Duodenal mucosa (tissue), 2 donors: ENCODE results near the gene C2orf15.
A peak's percentile ranks its signal among the peaks of the same experiment; 100 is the strongest.
"Not testable (repeated sequence)": the region's sequence is repeated elsewhere in the genome, so short reads cannot be mapped to it uniquely, and the experiment has no call there.

Source experiments
- H3K27ac ChIP-seq: one replicate; pipeline ENCODE4 v1.7.0; 2013; ENCODE audit warnings: low read depth, low read length
- H3K27me3 ChIP-seq, 2 donors: one replicate each; pipeline ENCODE4 v1.7.0; 2013; ENCODE audit warnings: low read length in 2 of 2, control low read depth in 1 of 2; ENCODE audit not compliant: insufficient read depth in 2 of 2, control insufficient read depth in 1 of 2
- H3K36me3 ChIP-seq, 2 donors: one replicate each; pipeline ENCODE4 v1.7.0; 2013; ENCODE audit warnings: low read length in 2 of 2, control low read depth in 1 of 2; ENCODE audit not compliant: insufficient read depth in 2 of 2, control insufficient read depth in 1 of 2
- H3K4me1 ChIP-seq, 2 donors: one replicate each; pipeline ENCODE4 v1.7.0; 2013; ENCODE audit warnings: low read length in 2 of 2, control low read depth in 1 of 2; ENCODE audit not compliant: insufficient read depth in 2 of 2, control insufficient read depth in 1 of 2
- H3K4me3 ChIP-seq, 2 donors: one replicate each; pipeline ENCODE4 v1.7.0; 2013; ENCODE audit warnings: low read length in 2 of 2, low read depth in 1 of 2
- H3K9ac ChIP-seq, 2 donors: one replicate each; pipeline ENCODE4 v1.7.0; 2013; ENCODE audit warnings: low read length in 2 of 2, low read depth in 1 of 2
- H3K9me3 ChIP-seq, 2 donors: one replicate each; pipeline ENCODE4 v1.7.0; 2013; ENCODE audit warnings: low read length in 2 of 2, control low read depth in 1 of 2; ENCODE audit not compliant: control insufficient read depth in 1 of 2

C2orf15 gene, protein sequence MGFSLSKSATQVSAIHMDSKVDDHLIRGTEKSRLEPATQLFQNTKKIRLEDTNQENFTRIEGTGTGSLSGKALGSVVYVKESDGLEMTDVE

DNA sequence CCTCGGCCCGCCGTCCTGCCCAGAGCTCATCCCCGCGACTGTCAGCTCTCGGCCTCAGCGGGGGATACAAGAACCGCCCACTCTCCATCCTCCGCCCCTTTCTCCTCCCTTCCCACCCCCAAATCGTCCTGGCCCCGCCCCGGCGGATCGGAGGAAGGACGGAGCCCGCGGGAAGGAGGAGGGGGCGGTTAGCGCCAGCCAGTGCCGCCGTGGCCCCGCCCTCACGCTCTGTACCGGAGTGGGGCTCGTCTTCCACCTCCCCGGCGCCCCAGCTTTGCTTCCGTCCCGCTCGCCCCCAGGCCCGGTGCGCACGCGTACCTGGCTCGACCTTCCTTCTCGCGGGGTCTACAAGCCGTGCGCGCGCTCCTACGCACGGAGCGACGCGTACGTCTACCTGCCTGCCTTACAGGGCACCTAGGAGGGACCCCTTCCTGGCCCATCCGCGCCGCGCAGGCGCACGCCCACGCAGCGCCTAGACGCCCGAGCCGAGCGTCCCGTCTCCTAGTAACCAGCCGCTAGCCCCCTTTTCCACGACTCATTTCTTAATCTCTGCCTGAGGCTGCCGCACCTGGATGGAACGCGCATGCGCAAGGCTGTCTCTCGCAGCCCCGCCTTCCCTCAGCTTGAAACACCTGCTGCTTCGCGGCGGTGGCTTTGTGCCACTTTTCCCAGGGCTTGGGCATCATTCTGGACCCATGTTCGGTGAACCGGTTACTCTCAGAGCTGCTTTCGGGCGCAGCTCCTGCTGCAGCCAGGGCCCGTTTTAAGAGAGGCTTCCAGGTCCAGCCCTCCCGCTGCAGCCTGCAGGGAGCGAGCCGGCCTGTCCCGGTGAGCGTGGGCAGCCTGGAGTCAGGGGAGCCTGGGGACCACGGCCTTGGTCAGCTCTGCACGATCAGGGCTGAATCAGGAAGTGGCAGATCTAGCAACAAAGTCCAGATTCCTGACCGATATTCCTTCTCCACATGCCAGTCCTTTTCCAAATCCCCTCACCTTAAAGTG lies at the start of gene C2orf15:
TSS of gene C2orf15 (plus strand) at position 598 of the 999 bp plus-strand sequence. CDS start 8,852 bp downstream, outside the sequence.
- H3K27me3 ChIP-seq = no peaks in the 10 kb centered on the region

DNA sequence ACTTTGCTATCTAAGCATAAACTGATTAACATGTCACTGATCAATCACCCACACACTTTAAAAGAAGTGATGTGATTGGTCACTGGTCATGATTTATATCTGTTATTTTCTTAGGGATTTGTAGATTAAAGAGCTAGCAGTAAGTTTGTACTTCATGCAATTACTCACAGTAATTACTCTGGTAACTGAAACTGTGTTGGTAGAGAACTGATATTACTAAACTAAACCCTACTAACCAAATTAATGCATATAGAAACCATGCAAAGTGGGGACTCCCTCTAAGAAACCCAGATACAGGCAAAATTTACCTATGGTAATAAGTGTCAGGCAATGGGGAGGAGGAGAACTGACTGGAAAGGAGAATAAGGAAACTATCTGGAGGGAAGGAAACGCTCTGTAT lies 44.8 kb upstream of the C2orf15 start:
- Histone ChIP-seq H3K36me3 (no peaks in the 10 kb centered on the region), H3K4me3 (no peak overlapping the region), H3K27ac (no peak overlapping the region), H3K9ac (no peak overlapping the region), H3K4me1 (no peaks in the 10 kb centered on the region), H3K27me3 (no peaks in the 10 kb centered on the region), H3K9me3 (peaks cover 0 to 5% of the 10 kb centered on the region in 2 donors)

More for the DNA sequence above, at the start of gene C2orf15:
- Histone ChIP-seq H3K9ac (peak within 1 kb of the TSS; percentile 67 to 96), H3K9me3 (no peaks in the 10 kb centered on the region), H3K4me3 (peak within 1 kb of the TSS; percentile 89 to 93), H3K36me3 (no peaks in the 10 kb centered on the region), H3K27ac (peak within 1 kb of the TSS; percentile 96), H3K4me1 (peaks cover 2 to 4% of the 10 kb centered on the region in 2 donors)

DNA sequence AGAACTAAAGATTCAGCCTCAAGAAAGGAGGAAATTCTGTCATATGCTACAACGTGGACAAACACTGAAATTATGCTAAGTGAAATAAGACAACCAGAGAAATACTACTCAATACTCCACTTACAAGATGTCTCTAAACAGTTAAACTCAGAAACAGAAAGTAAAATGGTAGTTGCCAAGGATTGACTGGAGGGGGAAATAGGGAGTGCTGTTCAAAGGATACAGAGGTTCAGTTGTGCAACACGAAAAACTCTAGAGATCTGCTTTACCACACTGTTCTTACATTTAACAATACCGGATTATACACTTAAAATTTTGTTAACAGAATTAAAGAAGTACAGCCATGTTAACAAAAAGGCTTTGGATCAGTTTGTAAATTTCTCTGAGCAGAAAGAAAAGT lies 39.8 kb upstream of the C2orf15 start:
- Histone ChIP-seq H3K27ac (no peak overlapping the region), H3K27me3 (no peaks in the 10 kb centered on the region), H3K9me3 (no peaks in the 10 kb centered on the region), H3K4me1 (no peaks in the 10 kb centered on the region), H3K9ac (no peak overlapping the region), H3K4me3 (no peak overlapping the region), H3K36me3 (no peaks in the 10 kb centered on the region)

- Histone ChIP-seq H3K9me3 (no peaks in the 10 kb centered on the region), H3K4me1 (no peaks in the 10 kb centered on the region), H3K27ac (no peak overlapping the region), H3K9ac (no peak overlapping the region), H3K27me3 (no peaks in the 10 kb centered on the region), H3K4me3 (no peak overlapping the region), H3K36me3 (no peaks in the 10 kb centered on the region)
Observed at GRCh38 chr2:99104006-99104405, 37.5 kb upstream of the C2orf15 start.

- Histone ChIP-seq H3K36me3 (no peaks in the 10 kb centered on the region), H3K4me3 (no peak overlapping the region)
Observed at GRCh38 chr2:99106913-99107312, 34.6 kb upstream of the C2orf15 start.

DNA sequence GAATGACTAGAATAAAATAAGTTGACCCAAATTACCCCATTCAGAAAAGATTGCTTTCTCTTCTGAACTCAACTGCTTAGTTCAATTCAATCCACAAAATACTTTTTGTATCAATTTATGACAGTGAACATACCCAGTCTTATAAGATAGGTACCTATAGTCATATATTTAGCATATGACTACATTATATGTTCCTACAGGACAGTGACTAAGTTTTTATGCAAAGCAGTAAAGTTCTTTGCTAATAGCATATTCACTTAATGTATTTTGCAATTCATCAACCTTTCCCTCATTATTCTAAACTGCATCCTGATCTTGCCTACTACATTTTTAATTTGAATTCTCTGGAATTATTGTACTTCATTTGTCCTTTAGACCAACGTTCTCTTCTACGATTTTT lies 30.3 kb upstream of the C2orf15 start:
- Histone ChIP-seq H3K36me3 (no peaks in the 10 kb centered on the region), H3K27ac (no peak overlapping the region), H3K27me3 (no peaks in the 10 kb centered on the region), H3K4me3 (no peak overlapping the region), H3K4me1 (no peaks in the 10 kb centered on the region), H3K9me3 (no peaks in the 10 kb centered on the region), H3K9ac (no peak overlapping the region)

More at GRCh38 chr2:99106913-99107312, 34.6 kb upstream of the C2orf15 start:
- Histone ChIP-seq H3K27me3 (no peaks in the 10 kb centered on the region), H3K4me1 (no peaks in the 10 kb centered on the region), H3K9ac (no peak overlapping the region), H3K27ac (no peak overlapping the region), H3K9me3 (no peaks in the 10 kb centered on the region)

DNA sequence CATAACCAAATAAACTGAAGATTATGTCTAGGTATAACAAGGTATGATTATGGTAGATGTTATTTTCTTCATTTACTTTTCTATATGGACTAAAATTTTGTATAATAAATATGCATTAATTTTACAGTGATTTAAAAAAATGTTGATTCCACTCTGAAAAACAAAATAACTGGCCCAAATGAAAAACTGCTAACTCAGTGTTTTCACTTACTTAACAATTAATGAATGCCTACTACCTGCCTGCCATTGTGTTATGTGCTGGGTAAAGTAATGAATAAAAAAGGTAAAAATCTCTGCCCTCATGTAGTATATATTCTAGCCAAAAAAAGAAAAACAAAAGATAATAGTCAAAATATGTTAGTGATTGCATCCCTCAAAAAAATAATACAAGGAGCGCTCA lies 29.6 kb upstream of the C2orf15 start:
- Histone ChIP-seq H3K27ac (no peak overlapping the region), H3K36me3 (no peaks in the 10 kb centered on the region), H3K9me3 (no peaks in the 10 kb centered on the region), H3K4me3 (no peak overlapping the region), H3K9ac (no peak overlapping the region), H3K4me1 (no peaks in the 10 kb centered on the region), H3K27me3 (no peaks in the 10 kb centered on the region)

DNA sequence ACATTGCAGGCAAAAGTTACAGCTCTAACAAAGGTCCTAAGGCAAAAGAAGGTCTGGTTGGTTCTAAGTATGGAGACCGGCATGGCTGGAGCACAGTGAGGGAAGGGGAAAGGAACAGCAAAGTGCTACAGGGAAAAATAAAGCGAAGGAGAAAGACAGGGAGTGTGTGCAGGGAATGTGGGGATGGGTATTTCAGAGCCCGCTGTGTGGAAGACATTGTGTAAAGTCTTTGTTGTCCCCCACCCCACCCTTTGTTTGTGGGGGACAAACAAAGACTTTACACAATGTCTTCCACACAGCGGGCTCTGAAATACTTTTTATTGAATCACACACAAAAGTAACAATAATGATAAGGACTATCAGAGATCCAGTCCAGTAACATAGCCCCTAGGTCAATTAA lies 28.9 kb upstream of the C2orf15 start:
- H3K36me3 ChIP-seq = no peaks in the 10 kb centered on the region
- no peaks in the 10 kb centered on the region for H3K4me1 ChIP-seq
- no peak overlapping the region for H3K4me3 ChIP-seq
- no peak overlapping the region for H3K27ac ChIP-seq
- H3K27me3 ChIP-seq = no peaks in the 10 kb centered on the region
- H3K9me3 ChIP-seq = no peaks in the 10 kb centered on the region
- H3K9ac ChIP-seq = no peak overlapping the region

GRCh38 chr2:99127981-99128380 lies 13.5 kb upstream of the C2orf15 start:
- no peaks in the 10 kb centered on the region for H3K27me3 ChIP-seq
- H3K4me3 ChIP-seq = no peak overlapping the region
- H3K9me3 ChIP-seq = peaks cover 4 to 7% of the 10 kb centered on the region in 2 donors
- H3K9ac ChIP-seq = no peak overlapping the region
- H3K4me1 ChIP-seq = no peaks in the 10 kb centered on the region
- no peak overlapping the region for H3K27ac ChIP-seq
- peaks cover 10% of the 10 kb centered on the region in 2 donors for H3K36me3 ChIP-seq

- not testable (repeated sequence) for H3K4me3 ChIP-seq, H3K27ac ChIP-seq, H3K27me3 ChIP-seq, H3K36me3 ChIP-seq, H3K9ac ChIP-seq, H3K9me3 ChIP-seq, H3K4me1 ChIP-seq
Observed at GRCh38 chr2:99135044-99135556, 6.4 kb upstream of the C2orf15 start.
